ENCODE results near the gene FUCA2.

DNA sequence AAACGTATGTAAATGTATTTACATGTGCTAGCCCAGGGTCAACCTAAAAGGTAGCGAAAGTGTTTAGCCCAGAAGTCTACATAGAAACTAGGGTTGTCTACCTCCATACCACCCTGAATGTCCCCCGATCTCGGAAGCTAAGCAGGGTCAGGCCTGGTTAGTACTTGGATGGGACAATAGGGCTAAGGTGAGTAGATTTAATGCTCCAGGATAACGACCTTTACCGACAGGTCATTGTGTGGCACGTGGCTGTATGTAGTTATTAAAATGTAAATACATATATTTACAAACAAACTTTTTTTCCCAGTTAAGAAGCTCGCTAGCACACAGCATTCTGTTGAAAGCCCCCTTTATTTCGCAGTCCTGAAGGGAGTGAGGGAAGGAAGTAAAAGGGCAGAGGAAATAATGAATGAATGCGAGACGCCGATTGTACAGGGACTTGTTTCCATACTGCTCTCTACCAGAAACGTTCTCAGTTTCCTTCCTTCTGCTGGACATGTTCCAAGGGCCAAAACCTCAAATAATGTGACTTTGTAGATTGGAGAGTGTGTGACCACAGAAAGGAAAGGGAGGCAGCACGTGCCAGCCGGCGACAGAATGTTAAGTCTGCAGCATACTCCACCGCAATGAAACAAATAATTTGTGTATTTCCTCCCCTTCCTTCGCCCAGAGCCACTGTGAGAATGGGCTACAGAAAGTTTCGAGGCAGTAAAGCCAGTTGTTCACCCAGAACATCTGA lies 61.6 kb downstream of the FUCA2 start:
- TF ChIP-seq YY1 (IDR thresholded peaks at IDR 0.05; ENCODE audit: insufficient read depth, insufficient read length) (no peak), SUZ12 (IDR thresholded peaks at IDR 0.05; ENCODE audit: extremely low read depth, insufficient read depth, insufficient read length) (no peak)

All from NT2/D1 (cell line).